GM21717 (cell line): ENCODE measurements around the gene TRIM41.
"Not testable (repeated sequence)": the region's sequence is repeated elsewhere in the genome, so short reads cannot be mapped to it uniquely, and the experiment has no call there.

ENCODE experiments used
- ATAC-seq: cut with Tn5 transposase; IDR thresholded peaks from one replicate; pipeline ENCODE4 v1.9.1; 2021; ENCODE audit warnings: mild to moderate bottlenecking, moderate library complexity; ENCODE audit not compliant: unreplicated experiment

TRIM41 gene

DNA sequence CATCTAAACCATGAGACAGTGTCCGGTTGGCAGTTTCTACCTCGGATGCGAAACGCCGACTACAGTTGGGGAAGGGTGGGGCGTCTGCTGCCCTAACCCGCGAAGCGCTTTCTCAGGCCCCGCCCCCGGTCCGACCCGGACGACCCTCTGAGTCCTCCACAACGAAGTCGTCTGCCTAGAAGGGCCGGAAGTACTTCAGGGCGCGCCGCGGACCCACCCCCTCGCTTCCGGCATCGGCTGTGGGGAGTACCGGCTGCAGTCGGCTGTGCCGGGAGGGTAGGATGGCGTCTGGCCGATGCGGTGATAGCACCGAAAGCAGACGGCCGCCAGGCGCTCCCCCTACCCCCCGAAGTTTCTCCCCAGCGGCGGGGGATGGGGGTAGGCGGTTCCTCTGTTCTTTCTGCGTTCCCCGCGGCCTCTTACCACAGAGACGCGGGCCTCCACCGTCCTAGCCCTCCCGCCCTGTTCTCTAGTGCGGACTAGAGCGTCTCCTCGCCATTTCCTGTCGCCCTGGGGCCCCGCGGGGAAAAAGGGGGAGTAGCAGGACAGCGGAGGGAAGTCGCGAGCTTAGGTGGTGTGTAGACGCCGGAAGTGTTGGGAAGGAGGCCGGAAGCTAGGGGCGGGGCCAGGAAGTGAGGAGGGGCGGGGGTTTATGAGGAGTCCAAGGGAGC, at the start of gene TRIM41:
TRIM41 (plus strand) TSS at position 224 of the 671 bp plus-strand sequence. CDS start 719 bp downstream, outside the sequence.
- ATAC-seq: peak; percentile 59

DNA sequence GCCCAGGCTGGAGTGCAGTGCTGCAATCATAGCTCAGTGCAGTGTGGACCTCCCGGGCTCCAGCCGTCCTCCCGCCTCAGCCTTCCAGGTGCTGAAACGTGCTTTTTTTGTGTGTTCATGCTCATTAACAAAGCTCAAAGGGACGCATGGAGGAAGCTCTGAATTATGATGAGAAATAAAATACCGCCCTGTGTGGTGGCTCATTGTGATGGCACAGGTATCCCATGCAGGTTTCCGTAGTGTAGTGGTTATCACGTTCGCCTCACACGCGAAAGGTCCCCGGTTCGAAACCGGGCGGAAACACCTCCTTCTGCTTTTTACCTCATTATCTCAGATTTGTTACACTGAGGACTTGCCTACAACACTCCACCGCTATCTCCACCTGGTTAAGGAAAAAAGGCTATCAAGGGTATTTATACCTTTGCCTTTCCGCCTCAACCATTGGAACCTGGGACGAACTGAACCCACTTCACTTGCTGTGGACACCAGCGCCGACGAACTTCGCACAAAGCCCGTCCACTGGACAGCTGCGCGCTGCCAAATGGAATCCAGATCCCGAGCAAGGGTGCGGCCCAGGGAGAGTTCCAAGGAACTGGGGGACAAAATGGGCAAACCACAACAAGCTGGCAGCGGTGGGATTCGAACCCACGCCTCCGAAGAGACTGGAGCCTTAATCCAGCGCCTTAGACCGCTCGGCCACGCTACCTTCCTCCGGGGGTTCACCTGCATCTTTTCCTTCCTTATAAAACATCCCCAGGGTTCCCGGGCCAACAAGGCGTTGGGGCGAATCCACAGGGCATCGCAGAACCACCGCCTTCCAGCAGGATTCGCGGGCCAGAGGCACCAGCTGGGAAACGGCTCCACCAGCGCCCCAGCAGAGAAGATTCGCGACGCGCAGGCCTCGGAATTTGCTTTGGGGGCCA, 49.4 kb upstream of the TRIM41 start:
- peak; percentile 44 for ATAC-seq

DNA sequence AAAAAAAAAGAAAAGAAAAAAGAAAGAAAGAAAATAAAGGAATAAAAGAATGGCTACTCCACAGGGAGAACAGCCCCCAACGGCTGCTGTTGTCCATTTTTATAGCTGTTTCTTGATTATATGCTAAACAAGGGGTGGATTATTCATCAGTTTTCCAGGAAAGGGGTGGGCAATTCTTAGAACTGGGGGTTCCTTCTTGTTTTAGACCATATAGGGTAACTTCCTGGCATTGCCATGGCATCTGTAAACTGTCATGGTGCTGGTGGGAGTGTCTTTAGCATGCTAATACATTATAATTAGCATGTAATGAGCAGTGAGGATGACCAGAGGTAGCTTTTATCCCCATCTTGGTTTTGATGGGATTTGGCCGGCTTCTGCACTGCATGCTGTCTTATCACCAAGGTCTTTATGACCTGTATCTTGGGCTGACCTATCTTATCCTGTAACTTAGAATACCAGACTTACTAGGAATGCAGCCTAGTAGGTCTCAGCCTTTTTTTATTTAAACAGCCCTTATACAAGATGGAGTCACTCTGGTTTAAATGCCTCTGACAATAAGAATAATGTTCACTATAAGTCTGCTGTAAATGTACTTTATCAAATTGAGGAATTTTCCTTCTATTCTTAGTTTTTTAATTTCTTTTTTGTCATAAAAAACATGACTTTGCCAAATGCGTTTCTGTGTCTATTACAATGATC, 46.7 kb upstream of the TRIM41 start:
- no peak for ATAC-seq

DNA sequence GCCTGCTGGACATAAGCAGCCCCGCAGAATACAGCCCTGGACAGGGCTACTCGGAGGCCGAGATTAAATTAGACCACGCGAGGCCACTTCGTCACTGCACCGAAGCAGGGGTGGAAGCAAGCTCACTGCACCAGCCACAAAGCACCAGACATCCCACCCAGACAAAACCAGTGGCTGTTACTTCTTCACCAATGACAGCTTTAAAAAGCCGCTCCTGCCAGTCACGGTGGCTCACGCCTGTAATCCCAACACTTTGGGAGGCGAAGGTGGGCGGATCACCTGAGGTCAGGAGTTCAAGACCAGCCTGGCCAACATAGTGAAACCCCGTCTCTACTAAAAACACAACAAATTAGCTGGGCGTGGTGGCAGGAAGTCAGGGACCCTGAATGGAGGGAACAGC, 45.5 kb upstream of the TRIM41 start:
- not testable (repeated sequence) for ATAC-seq

DNA sequence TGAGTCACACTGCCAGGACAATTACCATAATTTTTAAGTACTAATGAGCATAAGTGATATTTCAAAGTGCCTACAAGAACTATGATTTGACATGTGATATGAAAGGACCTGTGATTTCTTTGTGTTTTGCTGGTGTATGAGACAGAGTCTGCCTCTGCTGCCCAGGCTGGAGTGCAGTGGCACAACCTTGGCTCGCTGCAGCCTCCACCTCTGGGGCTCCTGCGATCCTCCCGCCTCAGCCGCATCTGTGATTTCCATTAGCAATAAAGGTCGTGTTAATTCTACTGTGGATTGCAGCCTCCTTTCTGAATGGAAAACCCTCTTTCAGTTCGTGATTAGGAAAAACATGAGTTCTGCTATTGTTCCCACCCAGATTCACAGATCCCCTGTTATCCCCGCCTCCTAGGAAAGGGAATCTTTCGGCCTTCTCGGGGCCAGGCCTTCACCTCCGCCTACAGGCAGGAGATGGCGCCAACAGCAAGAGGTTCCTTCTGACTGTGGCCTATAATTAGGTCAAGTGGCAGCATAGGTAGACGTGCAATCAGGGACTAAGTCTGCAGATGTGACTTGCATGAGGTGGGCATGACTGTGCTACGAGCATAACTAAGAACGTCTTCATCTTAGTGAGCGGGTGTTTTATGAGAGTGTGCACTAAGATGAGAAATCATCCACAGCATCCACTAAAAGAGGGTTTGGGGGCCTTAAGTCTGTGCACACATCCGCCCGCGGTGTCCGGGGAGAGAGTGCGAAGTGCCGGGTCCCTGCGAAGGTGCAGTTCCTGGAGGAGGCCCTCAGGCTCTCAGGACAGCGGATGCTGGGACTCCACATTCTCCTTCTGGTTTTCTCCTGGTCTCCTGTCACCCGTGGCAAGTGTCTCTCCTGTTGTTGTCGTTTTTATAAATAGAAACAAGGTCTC, 41.2 kb upstream of the TRIM41 start:
- peak; percentile 61 for ATAC-seq

DNA sequence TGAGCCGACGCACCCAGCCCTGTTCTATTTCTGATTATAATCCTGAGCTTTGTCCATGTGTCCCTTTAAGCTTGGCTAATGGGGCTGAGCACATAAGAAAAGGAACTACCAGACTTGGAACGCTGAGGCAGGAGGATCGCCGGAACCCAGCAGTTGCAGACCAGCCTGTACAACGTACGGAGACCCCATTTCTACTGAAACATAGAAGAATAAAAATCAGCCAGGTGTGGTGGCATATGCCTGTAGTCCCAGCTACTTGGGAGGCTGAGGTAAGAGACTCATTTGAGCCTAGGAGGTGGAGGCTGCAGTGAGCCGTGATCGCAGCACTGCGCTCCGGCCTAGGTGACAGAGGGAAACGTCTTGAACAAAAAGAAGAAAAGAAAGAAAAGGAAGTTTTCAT, 40.4 kb upstream of the TRIM41 start:
- ATAC-seq: no peak

DNA sequence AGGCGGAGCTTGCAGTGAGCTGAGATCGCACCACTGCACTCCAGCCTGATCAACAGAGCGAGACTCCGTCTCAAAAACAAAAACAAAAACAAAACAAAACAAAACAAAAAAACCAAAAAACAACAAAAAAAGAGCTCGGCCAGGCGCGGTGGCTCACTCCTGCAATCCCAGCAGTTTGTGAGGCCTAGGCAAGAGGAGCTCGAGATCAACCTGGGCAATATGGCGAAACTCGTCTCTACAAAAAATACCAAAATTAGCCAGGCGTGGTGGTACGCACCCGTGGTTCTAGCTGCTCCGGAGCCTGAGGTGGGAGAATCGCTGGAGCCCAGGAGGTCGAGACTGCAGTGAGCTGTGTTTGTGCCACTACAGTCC, 38.2 kb upstream of the TRIM41 start:
- no peak for ATAC-seq

DNA sequence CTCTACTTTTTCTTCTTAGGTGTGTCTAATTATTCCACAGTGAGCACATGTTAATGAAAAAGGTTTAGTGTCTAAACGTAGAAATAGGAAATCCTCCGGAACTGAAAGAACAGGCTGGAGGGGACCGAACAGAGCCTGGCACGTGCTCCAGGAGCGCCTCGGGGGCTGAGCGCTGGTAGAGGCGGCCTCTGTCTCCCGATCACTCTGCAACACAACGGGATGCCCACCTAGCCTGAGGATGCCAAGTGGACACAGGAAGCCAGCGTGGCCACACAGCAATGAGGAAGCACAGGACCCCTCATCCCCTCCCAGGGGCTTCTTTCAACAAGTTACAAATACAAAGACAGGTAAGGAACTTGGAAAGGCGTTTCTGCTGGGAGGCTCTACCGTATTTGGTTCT, 37.5 kb upstream of the TRIM41 start:
- no peak for ATAC-seq

DNA sequence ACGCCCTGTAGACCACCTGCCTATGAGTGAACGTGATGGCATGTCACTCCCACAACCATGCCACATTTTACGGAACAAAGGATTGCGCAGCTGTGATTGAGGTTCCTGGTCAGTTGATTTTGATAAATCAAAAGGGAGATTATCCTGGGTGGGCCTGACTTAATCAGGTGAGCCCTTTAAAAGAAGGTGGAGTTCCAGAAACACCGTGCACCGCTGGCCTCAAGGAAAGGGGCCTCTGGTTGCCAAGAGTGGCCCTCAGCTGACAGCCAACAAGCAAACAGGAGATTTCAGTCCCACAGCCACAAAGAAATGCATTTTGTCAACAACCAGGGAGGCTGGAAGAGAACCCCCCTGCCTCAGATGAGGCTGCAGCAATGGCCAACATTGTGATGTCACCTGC, 37.1 kb upstream of the TRIM41 start:
- no peak for ATAC-seq

DNA sequence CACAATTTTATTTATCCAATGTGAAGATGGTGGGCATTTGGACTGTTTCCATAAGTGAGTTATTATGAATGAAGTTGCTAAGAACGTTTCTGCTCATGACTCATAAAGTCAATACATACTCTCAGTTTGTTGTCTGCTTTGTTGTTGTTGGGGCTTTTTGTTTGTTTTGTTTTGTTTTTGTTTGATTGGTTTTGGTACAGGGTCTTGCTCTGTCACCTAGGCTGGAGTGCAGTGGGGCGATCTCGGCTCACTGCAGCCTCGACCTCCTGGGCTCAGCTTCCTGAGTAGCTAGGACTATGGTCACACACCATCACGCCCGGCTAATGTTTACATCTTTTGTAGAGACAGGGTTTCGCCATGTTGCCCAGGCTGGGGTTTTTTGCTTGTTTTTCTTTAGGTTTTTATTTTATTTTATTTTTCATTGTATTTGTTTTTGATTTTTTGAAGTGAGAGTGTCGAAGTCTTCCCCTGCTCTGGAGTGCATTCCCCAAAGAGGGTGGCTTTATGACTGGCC, 36.0 kb upstream of the TRIM41 start:
- no peak for ATAC-seq

DNA sequence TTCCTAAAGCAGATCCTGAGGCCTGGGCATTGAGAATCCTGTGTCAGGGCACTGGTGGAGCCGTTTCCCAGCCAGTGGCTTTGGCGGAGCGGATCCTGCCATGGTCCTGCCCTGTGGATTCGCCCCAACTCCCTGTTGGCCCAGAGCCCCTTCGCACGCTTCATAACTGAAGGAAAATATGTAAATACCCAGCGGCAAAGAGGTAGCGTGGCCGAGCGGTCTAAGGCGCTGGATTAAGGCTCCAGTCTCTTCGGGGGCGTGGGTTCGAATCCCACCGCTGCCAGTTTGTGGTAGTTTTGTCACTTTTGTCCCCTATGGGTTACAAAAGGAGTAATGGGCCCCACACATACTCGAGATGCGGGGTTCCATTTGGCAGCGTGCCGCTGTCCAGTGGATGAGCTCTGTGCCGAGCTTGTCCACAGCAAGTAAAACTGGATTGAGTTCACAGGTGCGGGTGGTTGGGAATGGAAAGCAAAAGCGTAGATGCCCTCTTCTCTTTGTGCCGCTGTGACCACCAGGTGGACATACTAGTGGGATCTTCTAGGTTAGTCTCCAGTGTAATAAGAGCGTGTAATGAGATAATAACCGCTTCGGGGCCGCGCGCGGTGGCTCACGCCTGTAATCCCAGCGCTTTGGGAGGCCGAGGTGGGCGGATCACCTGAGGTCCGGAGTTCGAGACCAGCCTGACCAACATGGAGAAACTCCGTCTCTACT, 35.4 kb upstream of the TRIM41 start:
- no peak for ATAC-seq

DNA sequence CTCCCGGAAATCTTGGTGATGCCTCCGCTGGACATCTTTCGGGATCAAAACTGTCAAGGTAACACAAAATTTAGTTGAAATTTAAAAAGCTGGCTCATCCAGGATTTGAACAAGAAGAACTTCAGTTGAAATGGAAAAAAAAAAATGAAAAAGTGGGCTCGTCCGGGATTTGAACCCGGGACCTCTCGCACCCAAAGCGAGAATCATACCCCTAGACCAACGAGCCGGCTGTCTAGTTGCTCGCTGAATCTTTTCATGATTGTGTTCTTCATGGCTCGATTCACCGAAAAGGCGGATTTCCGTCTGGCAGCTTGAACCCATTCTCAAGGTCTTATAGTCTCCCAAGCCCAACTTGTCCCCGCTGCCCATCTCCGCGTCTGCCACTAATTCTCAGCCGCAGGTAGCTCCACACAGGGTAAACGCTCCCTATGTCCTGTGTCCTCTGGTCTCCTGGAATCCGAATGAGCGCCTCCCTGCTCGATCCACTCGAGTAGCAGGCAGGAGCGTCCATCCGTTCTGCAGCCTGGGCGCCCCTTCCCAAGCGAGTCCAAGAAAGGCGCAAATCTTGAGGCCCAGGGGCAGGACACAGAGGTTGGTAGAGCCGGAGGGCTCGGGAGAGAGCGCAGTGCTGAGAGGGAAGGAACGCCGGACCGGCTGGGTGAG, 34.2 kb upstream of the TRIM41 start:
- no peak for ATAC-seq

DNA sequence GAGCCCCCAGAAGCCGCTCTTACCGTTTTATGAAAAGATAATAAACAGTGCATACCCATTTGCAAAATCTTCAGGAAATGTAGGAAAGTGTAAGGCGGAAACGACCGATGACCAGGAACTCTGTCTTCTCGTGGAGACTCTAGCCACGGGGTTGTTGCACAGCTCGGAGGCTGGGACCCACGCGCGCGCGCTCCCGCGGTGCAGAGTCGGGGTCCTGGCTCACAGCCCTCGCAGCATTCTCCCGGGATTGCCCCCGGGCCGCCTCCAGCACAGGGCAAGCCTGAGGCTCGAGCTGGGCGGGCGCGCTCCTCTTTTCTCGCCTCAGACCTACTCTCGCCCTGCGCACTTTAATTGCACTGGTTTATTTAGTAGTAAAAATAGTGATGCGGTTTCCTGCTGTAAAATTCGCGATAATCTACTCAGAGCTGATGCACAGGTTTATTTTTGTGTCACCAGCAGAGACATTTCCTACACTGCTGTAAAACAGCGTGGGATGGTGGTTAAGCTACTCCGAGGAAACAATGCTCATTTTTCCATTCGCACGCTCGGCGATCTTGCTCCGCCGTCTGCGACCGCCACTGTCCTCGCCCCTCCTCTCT, 33.6 kb upstream of the TRIM41 start:
- ATAC-seq: no peak

DNA sequence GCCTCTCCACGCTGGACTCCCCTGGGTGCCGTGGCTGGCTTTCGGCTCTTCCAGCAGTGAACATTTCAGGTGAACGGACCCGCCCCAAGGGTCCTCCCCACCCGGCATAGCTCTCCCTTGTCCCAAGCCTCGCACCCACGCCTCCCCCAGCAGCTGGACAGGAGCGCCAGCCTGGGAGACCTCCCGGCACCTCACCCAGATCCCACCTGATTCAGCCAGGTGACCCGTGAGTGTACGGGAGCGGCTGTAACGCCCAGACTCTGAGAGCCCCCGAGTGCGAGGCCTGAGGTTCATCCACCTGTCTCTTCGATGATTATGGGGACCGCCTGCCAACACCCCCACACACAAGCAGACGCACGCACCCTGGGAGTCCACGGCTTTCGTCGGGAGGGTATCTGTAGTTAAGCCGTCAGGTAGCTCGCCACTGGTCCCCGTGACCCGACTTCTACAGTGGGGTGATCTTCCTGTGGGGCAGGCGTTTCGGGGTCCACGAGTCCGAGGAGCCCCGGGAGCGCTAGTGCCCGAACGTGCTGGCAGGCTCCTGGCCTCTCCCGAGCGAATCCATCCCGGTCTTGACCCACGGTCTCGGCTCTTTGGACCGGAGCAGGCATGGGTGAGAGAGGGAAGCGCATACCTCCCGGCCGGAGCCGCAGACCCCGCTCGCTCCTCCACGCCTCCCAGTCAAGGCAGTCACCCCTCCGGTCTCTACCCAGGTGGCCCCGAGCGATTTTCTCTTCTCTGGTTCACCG, 32.9 kb upstream of the TRIM41 start:
- ATAC-seq: peak; percentile 1

DNA sequence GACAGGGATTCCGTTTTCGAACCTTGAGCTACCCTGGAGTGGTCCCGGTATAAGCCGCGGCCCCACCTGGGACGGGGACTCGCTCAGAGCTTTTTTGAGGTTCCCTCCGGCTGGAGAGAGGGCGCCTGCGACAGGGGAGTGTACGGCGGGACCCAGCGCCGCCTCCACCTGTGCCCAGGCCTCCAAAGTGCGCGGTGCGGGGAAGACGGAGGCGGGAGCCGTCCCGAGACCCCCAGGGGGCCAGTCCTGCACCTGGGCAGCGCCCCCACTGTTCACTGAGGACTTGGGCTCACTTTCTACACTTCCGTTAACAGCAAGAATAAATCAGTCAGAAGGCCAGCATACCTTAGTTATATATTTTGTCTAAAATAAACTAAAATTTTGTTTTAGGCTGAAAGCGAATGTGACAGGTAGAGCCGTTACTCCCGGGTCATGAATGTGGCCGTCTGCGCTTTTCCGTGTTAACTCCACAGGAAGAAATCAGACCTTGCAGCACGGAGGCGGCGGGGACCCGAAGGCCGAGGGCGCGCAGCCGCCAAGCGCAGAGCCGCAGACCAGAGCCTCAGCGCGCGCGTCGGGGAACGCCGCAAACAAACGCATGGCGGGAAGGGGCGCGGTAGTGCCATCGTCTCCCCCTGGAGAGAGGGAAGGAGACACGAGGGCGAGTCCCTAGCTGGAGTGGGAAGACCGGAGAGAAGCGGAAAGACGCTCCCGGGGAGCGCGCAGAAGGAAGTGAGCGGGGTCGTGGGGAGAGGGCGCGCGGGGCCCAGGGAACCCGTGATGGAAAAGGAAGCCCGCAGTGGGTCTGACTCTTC, 32.2 kb upstream of the TRIM41 start:
- peak; percentile 11 for ATAC-seq

DNA sequence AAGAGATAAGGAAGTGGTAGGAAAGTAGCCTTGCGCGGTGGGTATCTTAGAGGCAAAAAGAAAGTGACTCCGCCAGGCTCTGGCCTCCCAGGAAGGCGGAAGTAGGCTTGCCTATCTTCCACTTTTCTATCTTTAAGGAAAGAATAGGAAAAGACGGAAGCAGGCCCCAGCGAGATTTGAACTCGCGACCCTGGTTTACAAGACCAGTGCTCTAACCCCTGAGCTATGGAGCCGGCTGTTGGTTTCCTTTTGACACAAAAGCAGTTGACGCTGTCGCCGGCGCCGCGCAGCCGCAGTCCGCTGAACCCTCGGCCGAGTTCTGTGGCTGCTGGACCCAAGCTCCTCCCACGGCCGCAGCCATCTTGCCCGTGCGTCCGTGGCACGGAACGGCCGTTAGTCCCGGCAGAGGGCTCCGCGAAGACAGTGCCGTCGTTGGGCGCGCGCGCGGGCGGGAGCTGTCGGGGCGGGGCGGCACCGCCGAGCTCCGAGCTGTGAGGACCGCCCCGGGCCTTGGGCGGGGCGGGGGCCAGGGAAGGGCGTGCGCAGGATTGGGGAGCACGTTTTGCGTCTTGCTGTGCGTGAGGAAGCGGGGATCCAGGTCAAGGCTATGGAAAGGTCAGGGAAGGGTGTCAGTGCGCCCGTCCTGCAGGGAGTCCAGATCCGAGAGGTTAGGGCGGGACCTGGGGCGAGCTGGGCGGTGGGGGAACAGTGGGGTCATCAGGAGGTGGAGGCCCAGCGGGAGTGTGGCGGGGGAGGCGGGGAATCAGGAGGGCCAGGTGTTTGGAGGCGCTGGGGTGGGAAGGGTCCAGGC, 31.4 kb upstream of the TRIM41 start:
- ATAC-seq: peak; percentile 63
